NCI-H146 (cell line): ENCODE results near the gene MRFAP1.
"Not testable (repeated sequence)": the region's sequence is repeated elsewhere in the genome, so short reads cannot be mapped to it uniquely, and the experiment has no call there.

ENCODE experiments used
- DNase-seq: peaks from one replicate; lab custom pipeline; 2025; lab: John Stamatoyannopoulos, UW

The MRFAP1 gene

DNA sequence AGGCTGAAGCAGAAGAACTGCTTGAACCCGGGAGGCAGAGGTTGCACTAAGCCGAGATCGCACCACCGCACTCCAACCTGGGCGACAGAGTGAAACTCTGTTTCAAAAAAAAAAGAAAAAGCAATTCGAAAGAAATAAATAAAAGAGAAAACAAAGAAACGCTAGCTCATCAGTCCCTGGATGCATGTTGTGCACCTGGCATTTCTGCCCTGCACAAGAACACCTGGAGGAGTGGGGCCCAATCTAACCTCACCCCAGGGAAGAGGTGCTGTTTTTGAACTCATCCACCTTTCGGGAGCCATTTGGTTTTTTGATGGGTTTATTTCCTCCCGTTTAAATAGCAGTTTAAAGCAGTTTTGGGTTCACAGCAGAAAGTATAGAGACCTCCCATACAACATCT lies 5.7 kb upstream of the MRFAP1 start:
- no peak for DNase-seq

DNA sequence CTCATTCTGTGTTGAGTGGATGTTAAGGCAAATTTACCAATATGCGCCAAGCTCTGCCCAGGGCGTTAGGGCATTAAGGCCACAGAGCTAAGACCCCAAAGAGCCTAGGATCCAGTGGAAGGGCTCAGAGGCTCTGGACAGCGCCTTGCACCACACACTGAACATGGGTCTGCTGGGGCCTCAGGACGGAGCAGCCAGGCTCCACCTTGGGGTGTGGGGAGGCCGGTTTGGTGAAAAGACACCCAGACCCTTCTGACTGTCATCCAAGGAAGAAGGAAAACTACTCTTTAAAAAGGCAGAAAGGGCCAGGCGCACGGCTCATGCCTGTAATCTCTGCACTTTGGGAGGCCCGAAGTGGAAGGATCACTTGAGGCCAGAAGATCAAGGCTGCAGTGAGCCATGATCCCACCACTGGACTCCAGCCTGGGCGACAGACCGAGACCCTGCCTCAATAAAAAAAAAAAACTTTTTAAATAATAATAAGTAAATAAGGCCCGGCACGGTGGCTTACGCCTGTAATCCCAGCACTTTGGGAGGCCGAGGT lies 1.3 kb upstream of the MRFAP1 start:
- DNase-seq, result no peak

DNA sequence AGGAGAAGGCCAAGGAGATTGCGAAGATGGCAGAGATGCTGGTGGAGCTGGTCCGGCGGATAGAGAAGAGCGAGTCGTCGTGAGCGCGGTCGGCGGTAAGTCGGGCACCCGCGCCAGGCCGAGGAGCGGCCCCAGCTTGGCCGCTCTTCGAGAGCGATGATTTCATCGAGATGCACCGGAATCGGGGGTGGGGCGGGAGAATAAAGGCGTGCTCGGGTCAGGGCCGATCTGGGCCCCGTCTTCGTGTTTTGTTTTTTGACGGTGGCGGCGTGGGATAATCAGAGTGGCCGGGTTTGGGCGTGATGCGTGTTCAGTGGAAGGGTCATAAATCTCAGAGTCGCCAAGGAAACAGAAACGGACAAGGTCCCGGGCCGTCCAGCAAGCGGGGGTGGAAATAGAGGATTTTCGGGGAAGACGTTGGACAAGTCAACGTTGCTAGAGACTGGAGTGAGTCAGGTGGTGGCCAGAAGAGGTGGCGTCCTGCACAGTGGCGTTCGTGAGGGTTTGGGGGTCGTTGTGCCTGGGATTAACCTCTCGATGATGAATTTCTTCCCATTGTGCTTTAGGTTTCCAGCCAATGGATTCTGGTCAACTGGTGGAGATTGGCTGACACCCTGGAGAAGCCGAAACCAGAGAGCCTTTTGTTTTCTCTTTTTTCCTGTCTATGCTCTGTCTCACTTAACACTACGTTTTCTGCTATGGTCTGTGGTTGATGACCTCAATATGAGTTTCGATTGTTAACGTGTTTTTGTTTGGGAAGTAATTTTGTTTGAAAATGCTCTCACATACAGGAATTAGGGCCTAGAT lies 882 bp downstream of the MRFAP1 start:
- peak; percentile 44 for DNase-seq

DNA sequence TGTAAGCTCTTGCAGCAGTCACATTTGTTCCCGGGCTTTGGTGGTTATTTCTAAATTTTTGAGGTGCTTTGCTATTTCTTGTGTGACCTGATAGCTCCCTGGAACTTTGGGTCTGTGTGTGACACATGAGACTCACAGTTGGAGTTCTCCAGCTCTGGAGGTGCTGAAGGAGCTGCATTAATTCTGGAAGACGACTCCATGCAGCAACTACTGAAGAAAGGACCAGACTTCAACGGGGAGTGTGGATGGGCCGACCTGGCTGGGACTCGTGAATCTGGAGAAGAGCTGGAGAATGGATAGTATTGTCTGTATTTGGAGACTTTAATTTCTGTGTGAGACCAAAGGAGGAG lies 1.5 kb downstream of the MRFAP1 start:
- DNase-seq, result no peak

DNA sequence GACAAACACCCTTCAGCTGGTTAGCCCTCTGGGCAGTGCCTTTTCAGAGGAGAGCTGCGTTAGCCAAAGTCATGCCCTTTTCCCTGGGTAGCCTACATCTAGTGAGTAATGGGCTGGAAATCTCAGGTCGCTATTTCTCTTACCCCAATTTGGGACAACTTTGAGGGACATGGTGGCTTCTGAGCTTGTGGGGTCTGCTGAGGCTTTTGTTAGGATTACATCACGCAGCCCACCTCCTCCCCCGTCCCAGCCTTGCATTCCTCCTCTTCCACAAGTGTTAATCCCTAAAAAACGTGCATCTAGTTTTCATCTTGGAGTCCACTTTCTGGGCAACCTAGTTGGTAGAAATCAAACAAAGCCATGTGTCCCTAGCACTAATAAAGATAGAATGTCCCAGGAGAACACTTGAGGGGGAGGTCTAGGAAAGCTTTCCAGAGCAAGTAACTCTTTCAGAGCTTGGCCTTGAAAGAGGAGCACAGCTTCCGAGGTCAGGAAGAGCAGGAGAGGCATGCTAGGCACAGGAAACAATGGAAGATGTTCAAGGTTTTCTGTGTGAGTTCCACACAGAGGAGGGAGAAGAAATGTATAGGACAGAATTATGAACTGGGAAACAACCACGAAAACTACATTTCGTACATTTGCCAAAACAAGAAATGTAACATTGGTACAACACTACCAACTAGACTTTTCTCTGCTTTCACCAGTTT lies 2.8 kb downstream of the MRFAP1 start:
- DNase-seq, result no peak

DNA sequence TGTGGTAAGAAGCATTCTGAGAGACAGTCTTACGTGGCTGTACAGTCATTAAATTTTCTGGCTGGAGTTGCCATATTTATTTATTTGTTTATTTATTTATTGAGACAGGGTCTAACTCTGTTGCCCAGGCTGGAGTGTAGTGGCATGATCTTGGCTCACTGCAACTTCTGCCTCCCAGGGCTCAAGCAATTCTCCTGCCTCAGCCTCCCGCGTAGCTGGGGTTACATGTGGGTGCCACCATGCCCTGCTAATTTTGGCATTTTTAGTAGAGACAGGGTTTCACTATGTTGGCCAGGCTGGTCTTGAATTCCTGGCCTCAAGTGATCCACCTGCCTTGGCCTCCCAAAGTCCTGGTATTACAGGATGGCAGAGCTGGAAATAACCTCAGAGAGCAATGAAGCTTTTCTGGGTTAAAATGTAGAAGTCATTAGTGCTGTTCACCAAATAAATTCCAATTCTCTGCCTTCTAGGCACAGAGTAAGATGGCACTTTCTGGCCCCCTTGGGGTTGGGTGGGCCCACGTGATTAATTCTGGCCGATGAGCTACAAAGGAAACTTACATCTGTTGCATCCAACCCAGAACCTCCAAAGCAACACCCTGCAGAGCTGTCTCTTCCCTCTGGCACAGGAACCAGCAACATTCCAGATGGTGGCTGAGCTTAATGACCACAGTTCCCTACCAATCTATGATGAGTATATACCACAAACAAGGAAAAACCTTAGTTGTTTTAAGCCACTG lies 4.5 kb downstream of the MRFAP1 start:
- DNase-seq, result no peak

DNA sequence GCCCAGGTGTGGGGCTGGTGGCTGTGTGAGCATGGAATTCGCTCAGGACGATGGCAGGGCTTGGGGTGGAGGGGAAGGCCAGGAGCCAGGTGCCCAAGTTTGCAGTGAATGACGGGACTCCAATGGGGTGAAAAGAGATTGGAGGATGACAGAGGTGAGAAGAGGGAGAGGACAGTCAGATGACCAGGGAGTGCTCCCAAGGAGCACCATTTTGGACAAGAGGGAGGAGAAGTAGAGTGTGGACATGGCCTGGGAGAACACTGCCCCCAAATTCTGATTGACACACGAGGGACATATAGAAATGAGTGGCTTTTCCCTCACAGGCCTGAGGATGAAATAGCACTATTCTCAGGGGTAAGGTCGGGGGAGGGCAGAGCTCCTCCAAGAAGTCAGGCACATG lies 6.7 kb downstream of the MRFAP1 start:
- no peak for DNase-seq

DNA sequence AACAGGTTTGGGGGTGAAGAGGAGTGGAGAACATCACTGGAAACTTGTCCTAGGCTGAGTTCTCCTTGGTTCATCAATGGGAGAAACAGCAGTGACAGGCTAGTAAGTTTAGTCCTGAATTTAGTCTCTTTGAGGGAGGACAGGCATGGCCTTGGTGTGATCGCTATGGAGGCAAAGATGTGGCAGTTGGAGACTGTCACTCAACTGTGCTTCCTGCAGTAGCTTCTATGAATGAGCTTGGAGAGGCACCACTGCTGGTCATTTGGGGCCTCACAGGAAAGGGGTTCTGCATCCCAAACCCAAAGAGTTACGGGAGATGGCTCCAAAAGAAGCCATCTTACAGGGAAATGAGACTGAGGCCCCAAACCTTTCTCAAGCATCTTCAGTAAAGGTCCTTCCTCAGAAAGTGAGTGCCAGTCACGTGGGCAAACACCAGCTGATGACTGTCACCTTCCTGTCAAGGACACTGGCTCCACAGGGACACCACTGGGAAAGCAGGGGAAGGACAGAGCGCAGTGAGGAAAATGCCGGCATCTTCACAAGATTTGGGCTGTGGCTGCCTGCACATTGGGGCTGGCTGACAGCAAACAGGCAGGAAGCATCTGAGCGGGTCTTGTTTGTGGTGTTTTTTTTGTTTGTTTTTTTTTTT lies 7.2 kb downstream of the MRFAP1 start:
- no peak for DNase-seq

DNA sequence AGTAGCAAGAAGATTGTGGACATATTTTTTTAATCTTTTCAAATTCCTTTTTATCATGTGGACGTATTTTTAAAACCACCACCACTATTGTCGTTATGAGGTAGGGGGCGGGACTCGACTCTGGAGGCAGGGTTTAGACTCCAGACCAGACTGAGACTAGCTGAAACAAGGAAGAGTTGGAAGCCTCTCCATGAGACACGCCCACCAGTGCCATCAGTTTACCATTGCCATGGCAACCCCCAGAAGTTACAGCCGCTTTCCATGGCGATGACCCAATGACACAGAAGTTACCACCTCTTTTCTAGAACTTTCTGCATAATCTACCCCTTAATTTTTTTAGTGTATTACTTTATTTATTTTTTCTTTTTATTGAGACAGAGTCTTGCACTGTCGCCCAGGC lies 8.7 kb downstream of the MRFAP1 start:
- DNase-seq, result no peak

DNA sequence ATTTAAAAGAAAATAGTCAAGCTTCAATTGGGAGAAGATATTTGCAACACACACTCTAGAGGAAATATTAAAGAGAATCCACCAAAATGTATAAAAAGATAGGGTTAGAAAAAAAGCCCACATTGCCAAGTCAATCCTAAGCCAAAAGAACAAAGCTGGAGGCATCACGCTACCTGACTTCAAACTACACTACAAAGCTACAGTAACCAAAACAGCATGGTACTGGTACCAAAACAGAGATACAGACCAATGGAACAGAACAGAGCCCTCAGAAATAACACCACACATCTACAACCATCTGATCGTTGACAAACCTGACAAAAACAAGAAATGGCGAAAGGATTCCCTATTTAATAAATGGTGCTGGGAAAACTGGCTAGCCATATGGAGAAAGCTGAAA lies 13.7 kb downstream of the MRFAP1 start:
- not testable (repeated sequence) for DNase-seq

DNA sequence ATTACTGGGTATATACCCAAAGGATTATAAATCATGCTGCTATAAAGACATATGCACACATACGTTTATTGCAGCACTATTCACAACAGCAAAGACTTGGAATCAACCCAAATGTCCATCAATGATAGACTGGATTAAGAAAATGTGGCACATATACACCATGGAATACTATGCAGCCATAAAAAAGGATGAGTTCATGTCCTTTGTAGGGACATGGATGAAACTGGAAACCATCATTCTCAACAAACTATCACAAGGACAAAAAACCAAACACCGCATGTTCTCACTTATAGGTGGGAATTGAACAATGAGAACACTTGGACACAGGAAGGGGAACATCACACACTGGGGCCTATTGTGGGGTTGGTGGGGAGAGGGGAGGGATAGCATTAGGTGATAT lies 14.8 kb downstream of the MRFAP1 start:
- DNase-seq, result not testable (repeated sequence)

DNA sequence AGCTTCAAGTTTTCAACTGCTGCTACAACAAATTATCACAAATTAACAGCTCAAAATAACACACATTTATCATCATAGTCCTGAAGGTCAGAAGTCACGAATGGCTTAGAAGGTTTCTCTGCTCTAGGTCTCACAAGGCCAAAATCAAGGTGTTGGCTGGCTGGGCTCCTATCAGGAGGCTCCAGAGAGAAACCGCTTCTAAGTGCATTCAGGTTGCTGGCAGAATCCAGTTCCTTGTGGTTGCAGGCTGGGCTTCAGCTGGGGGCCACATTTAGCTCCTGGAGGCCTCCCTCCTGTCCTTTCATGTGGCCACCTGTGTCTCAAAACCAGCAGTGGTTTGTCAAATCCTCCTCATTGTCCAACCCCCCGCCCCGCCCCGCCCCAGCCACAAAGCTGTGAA lies 15.4 kb downstream of the MRFAP1 start:
- no peak for DNase-seq

DNA sequence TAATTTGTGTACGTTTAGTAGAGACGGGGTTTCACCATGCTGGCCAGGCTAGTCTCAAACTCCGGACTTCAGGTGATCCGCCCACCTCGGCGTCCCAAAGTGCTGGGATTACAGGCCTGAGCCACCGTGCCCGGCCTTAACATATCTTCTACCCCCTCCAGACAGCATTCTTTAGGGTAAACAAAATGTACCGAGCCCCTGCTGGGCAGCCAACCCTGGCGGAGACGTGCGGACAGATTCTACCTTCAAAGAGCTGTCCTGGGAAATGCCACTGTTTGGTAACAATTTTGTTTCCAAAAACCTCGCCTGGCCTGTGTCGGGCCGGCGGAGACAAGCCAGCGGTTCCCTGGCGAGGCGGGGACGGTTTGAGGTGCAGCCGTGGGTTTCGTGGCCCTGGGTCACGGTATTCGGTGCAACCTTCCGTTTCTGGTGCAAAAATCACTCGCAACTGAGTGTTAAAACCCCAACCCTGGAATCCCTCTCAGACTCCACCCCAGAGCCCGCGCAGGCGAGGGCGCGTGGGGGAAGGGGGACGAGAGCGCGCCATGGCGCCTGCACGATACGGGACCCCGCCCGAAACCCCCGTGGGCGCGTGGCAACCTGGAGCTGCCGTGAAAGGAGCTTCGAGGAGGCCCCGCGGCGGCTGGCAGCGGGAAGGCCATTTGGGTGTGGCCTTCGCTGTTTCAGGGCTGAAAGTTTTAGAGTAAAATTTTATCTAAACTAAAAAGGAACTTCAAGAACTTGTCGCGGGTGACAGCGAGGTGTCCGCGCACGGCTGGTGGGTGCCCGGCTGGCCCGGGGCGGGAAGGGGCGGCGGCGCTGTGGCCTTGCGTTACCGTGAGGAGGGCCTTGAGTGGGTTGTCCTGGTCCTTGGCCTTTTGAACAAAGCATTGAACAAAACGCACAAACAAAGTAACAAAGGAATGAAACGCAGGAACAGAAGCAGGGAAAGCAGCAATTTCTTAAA lies 17.0 kb downstream of the MRFAP1 start:
- no peak for DNase-seq

DNA sequence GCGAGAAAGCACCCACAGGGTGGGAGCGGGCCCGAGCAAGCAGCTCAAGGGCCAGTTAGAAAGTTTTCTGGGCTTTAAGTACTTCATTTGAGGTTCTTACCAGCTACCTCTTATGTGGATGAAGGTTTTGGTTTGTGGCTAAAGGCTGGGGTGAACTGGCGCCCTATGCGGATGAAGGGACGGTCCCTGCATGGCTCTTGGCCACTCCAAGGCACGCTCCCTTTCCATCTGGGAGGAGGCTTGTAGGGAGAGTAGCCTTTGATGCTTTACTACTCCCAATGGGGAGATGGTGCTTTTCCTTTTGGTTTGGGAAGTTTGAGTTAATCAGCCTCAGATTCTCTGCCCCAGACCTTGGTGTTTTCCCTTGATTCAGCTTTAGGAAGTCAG lies 17.7 kb downstream of the MRFAP1 start:
- no peak for DNase-seq

DNA sequence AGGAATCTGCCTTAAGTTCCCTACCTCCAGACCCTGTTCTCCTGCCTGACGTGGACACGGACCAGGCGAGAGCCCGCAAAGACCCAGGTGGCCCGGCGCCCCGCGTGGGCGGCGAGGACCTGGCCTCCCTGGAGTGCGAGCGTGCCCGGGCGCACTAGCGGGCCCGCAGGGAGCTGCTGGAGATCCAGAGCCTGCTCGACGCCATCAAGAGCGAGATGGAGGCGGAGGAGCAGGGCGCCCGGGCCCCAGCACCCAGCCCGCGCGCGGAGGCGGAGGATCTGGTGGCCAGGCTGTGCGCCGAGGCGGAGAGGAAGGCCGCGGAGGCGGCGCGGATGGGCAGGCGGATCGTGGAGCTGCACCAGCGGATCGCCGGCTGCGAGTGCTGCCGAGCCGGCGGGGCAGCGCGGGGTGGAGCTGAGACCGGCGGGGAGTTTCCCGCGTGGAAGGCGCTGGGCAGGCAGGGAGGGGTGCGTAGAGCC lies 18.2 kb downstream of the MRFAP1 start:
- DNase-seq, result no peak

DNA sequence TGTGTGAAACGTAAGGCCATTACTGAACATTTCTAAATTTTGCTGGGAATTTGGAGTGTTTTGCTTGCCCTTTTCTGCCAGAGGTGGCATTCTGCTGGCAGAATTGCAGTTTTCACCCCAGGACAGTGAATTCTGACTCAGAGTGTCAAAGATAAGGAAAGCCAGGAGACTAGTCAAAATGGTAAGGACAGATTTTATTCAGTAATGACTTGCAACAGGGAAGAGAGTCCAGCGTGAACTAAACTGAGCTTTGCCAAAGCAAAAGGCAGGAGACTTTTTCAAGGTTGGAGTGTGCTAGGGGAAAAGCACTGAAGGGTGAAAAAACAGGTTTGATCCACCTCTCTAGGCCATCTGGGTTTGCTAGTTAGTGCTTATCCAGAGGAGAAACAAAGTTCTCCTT lies 19.4 kb downstream of the MRFAP1 start:
- no peak for DNase-seq

DNA sequence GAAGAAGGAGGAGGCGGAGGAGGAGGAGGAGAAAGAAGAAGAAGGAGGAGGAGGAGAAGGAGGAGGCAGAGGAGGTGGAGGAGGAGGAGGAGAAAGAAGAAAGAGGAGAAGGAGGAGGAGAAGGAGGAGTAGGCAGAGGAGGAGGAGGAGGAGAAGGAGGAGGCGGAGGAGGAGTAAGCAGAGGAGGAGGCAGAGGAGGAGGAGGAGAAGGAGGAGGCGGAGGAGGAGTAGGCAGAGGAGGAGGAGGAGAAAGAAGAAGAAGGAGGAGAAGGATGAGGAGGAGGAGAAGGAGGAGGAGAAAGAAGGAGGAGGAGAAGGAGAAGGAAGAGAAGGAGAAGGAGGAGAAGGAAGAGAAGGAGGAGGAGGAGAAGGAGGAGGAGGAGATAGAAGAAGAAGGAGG lies 19.9 kb downstream of the MRFAP1 start:
- DNase-seq, result no peak

DNA sequence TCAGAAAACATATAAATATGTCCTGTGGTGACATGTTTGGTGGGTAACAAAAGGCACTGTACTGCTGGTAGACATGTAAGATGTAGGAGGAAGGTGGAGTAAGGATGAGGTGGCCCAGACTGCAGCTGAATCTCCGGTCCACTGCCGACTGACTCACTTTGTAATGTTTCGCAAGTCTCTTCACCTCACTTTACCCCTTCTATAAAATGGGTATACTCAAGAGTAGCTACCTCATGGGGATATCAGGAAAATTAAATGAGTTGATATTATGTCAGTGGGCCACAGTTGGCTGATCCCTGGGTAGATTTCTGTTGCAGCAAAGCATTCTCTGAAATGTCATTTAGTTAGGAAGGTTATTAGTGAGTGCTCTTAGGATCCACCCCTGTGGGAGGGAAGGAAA lies 22.1 kb downstream of the MRFAP1 start:
- no peak for DNase-seq

DNA sequence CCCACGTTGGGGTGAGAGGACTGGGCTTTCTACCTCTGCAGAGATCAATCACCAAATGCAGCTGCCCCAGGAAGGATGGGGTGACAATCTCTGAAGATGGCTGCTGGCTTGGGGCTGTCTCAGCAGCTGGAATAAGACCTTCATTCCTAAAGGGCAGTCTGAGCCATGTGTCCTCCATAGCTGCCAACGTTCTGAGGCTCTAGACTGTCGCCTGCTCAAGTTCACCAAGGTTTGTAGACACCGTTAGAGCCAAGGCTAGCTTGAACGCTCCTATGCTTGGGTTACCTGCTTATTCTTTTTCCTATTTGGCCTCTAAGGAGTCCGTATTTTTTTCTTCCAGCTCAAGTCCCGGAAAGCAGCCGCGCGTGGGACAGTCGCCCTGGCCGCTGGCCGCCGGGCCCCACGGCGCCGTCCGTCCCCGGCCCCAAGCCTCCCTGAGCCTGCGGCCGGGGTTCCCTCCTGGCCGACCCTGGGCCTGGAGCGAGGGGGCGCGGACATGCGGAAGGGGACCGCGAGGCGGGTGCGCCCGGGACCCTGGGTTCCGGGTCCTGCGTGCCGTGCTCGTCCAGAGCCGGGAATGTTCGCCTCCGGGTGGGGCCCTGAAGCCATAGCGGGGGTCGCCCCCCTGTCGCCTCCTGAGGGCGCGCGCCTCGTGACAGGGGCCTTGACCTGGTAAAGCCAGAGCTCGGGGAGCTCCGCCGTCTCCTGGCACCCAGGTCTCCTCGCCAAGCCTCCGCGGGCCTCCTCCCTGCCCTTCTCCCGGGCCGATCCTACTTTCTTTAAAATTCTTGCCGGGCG lies 23.3 kb downstream of the MRFAP1 start:
- DNase-seq, result no peak

DNA sequence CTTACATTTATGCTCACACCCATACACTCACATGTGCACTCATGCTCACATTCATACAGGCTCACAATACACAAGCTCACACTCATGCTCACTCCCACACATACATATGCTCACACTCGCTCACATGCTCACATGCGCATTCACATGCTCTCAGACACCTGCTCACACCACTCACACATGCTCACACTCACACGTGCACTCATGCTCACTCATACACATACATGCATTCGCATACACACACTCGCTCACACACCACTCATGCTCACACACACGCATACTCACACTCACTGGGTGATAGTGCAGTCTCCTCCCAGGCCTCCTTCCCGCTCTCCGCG lies 24.8 kb downstream of the MRFAP1 start:
- no peak for DNase-seq
